HUDEP-2 (cell line): ENCODE results near the gene CBFA2T2.
A peak's percentile ranks its signal among the peaks of the same experiment; 100 is the strongest.

Source experiments
- DNase-seq, 76 experiments: peaks; one replicate each; lab custom pipeline; 2025; ENCODE audit not compliant: unreplicated experiment in 76 of 76; lab: John Stamatoyannopoulos, UW

The CBFA2T2 gene

GRCh38 chr20:33673410-33674293, 183.8 kb downstream of the CBFA2T2 start:
- peak in 9 of 76 experiments; percentile 38 to 64 (median 48) for DNase-seq

GRCh38 chr20:33674294-33675135, 184.6 kb downstream of the CBFA2T2 start, which contains the start of gene NECAB3:
Gene NECAB3, minus strand, starts transcription at chr20:33674428. Its CDS starts 76 bp downstream, at chr20:33674352.
- DNase-seq: peak in 64 of 76 experiments; percentile 9 to 80 (median 56)

DNA sequence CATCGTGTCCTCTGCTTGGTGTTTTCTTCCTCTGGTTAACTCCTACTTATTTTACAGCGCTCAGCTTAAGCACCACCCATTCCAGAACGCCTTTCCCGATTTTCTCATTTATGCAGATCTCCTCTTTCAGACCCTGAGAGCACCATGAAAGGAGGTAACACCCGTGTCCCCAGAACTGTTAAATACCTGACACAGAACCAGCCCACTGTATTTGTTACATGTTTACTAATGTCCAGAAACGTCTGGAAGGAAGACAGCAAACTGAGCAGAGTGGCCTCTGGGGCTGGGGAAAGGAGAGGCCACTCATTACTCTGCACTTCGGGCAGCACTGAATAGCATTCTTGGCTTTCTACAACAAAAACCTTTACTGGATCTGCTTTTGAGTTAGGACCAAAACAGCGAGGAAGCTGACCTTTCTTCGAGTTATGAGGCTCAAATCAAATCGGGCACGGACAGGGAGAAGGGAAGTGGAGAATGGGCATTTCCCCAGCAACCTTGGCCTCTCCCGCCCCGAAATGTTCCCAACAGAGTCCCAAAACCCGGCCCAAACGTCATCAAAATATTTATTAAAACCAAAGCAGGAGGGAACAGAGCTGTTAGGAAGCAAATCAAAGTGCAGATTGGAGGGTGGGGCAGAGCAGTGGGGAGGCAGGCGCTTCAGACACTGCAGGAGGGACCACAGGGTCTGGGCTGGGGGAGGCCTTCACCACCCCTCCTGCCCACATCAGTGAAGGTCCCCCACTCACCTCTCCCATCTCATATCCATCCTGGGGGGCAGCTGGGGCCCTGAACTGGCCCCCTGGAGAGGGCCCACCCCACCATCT, 185.5 kb downstream of the CBFA2T2 start:
- no peak for DNase-seq

DNA sequence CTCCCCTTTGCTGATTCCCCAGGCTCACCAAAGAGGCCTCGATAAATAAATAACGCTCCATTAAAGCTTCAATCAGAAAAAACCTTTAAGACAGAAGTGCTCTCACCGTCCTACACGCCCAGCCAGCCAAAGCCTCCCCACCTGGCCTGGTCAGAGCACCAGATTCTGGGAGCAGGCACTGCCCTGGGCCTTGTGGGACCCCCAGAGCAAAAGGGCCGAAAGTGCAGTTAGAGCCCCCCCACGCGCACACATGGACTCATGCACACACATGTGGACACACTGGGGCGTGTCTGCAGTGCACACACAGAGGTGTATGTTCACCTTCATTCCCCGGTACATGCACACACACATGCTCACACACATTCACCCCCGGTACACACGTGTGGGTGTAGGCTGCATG, 186.2 kb downstream of the CBFA2T2 start:
- no peak for DNase-seq

GRCh38 chr20:33676652-33677645, 187.1 kb downstream of the CBFA2T2 start:
- no peak for DNase-seq

GRCh38 chr20:33677991-33678702, 188.3 kb downstream of the CBFA2T2 start:
- DNase-seq: no peak

DNA sequence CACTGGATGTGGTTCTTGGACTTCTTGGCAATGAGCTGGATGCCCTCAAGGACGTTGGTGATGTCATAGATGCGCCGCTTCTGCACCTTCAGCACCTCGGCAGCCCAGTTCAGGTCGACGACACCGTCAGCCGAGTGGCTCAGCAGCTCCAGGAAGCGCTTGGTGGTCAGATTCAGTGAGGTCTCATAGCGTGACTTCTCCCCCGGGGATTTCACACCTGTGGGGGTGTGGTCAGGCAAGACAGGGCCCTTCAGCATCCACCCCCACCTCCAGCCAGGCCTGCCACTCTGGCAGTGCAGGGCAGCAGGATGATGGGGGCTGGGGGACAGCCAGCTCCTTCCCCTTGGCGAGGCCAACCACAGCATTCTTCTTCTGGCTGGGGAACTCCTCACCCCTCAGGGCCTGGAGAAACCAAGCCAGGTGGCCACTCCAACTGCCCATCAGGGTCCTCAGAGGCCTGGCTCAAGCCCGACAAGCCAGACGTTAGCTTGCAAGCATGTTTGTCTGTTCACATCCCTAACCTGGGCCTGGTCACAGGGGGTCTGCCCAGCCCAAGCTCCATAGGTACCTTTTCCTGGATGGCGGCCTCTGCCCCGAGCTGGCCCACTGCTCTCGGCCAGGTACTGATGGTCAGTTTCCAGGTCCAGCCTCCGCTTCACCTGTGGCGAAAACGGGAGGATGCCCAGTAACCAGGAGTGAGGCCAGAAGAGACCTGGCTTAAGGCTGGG, 190.0 kb downstream of the CBFA2T2 start:
- no peak for DNase-seq

DNA sequence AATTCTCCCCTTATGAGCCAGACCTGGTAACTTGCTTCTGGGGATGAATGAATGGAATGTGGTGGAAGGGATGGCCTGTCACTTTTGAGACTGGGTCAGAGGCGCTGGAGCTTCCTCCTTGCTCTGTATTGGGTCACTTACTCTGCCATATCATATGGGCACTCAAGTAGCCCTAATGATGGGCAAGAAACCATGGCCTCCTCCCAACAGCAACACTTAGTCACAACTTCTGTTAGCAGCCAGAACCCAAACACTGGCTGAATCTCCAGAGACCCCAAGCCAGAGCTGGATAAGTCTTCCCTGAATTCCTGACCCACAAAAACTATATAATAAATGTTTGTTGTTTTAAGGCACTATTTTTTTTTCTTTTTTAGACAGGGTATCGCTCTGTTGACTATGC, 190.8 kb downstream of the CBFA2T2 start:
- no peak for DNase-seq

DNA sequence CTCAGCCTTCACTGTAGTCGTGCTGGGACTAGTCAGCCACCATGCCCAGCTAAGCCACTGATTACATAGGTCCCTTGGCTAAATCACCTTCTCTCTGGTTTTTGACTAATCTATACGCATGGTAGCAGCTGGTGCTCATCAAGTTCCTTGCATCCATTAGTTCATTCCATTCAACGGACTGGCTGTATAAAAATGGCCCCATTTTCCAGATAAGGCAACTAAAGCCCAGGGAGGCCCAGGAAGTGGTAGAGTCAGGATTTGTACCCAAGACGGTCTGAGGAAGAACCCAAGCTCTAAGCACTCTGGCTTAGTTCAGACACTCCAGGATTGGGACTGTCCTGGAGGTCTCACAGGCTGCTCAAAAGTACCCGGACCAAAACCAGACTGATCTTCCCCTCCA, 191.4 kb downstream of the CBFA2T2 start:
- DNase-seq: no peak

GRCh38 chr20:33681728-33682353, 191.9 kb downstream of the CBFA2T2 start:
- no peak for DNase-seq

DNA sequence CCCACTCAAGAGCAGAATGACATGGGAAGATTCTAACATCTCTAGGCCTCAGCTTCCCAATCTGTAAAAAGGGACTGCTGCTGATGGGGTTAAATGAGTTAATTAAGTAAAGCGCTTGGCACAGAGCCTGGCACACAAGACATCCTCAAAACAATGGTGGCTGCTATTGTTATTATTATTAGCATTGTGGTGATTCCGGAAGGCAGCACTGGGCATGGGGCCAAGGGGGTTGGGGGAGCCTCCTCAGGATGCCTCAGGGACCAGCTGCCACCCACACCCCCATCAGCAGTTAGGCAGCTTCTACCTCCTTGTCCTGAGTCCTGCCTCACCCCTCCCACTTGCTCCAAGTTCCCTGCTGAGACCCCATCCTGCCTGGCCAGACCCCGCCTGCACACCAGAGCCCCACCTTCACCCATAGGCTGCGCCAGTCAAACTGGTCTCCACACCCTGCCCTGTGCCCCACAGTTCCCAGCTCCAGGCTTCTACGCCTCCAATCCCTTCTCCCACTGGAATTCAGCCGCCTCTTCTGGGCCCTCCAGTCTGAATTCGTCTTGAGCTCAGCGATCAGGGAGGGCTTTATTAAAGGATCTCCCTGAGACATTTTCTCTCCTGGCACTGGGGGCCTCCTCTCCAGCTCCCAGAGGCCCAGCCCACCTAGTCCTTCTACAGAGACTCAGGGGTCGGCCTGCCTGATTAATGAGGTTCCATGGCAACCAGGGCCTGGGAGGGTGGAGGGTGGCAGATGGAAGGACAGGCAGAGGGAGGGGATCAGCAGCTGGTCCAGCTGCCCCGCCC, 194.8 kb downstream of the CBFA2T2 start:
- peak in 4 of 76 experiments; percentile 13 to 59 (median 18) for DNase-seq

DNA sequence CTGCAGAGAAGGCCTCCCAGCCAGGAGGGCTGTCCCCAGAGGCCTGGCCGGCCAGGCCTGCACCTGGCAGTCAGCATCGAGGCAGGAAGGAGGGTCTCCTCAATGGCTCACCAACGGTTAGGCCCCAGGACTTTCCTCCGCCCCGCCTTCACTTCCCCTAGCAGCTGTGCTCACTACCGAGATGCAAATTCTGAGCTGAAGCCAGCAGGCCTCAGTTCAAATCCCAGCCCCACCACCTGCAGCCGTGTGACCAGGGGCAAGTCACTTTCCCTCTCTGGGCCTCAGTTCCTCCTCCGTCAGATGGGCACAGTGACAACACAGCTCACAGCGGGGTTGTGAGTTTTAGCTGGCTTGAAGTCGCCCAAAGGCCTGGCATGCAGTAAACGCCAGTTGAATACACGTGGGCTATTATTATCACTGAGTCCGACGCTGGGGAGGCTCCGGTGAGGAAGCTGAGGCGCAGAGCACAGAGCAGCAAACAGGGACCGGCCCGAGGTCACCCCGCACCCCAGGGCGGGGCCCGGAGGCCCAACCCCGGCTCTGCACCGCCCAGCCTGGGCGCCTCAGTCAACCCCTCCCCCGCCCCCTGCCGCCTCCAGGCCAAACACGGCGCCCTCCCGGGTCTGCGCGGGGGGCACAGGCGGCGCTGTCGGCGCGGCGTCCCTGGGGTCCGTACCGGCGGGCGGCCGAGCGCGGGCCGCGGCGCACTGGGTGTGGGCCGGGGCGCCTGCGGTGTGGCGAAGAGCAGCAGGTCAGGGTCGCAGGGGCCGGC, 195.6 kb downstream of the CBFA2T2 start:
- peak in 67 of 76 experiments; percentile 22 to 83 (median 59) for DNase-seq

DNA sequence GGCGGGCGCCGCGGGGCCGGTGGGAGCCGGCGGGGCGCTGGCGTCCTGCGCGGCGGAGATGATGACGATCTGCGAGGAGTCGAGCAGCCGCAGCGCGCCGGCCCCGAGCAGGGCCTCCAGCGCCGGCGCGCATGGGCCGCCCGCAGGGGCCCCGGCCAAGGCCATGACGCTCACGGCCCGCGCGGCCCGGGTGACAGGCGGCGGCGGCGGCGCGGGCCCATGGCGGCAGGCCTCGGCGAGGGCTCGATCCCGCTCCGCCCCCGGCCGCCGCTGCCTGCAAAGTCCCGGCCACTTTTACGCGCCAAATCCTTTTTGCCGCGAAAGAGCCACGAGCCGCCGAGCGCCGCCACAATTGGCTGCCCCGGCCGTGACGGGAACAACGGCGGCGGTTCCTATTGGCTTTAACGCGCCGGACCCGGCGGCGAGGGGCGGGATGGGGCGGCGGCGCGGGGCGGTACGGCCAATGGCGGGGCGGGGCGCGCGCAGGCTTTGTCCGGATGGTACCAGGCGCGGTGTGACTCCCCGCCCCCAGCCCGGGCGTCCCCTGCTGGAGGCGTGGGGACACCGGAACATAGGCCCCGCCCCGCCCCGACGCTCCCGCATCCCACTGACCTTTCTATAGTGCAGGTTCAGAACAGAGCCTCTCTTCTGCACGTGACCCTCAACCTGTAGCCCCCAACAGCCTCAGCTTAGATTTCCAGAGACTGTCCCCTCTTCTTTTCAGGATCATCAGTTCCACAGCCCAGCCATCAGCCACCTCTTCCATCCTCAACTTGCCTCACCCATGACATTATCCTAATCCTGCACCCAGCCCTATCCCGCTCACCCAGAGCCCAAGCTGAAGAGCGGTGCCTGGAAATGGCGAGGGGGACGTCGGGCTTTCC, 196.4 kb downstream of the CBFA2T2 start, which contains the start of gene E2F1:
TSS of gene E2F1 (minus strand) at position 286 of the 884 bp plus-strand sequence. CDS start at position 165, 121 bp downstream.
- DNase-seq: peak in 75 of 76 experiments; percentile 24 to 98 (median 92)

DNA sequence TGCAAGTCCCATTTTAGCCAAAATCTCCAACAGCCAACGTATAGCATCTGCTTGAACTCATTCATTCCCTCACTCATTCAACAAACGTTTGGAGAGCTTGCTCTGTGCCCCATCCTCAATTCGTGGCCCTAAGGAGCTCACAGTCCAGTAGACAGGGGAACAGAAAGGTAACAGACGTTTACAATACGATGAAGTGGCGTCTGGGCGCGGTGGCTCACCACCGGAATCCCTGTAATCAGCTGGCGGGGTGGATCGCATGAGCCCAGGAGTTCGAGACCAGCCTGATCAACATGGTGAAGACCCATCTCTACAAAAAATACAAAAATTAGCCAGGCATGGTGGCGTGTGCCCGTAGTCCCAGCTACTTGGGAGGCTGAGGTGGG, 197.1 kb downstream of the CBFA2T2 start:
- no peak for DNase-seq

- peak in 13 of 76 experiments; percentile 8 to 47 (median 22) for DNase-seq
Measured at GRCh38 chr20:33687370-33687915, 197.5 kb downstream of the CBFA2T2 start.
